ENCODE measurements around the gene MARCHF3.

DNA sequence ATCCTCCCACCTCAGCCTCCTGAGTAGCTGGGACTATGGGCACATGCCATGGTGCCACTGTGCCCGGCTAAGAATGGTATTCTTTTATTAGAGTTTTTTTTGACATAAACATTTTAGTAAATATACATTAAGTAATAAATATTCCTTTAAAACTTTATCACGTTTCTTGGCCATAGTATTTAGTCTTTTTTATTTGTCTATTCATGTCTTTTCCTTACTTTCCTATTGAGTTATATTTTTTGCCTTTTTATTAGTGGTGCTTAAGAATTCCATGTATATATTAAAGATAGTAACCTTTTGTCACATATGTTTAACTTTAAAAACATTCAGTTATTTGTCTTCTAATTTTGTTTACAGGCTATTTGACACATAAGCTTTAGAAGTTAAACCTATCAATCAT lies 73.4 kb downstream of the MARCHF3 start:
- TF ChIP-seq CTCF (IDR thresholded peaks at IDR 0.05; ENCODE audit: low read length) (no peak), EZH2 (IDR thresholded peaks at IDR 0.05; ENCODE audit: borderline replicate concordance, low read length) (no peak)

Measured in OCI-LY1 (cell line).